WTC11 (cell line): ENCODE measurements around the gene OLFM1. TPM values are rescaled to one million over a fixed set of nuclear protein-coding genes. Genes with fewer than 3 reads are reported as not detected.
A peak's percentile ranks its signal among the peaks of the same experiment; 100 is the strongest.

Experiments
- ATF2 ChIP-seq: sonication (generic); formaldehyde crosslinking; IDR thresholded peaks from 2 replicates; pipeline ENCODE4 v1.8.1; 2022; ENCODE audit warnings: low read depth, missing genetic modification reagents, borderline replicate concordance
- ATF3 ChIP-seq: sonication (generic); formaldehyde crosslinking; conservative IDR thresholded peaks from 2 replicates; pipeline ENCODE4 v1.8.1; 2022; ENCODE audit warnings: mild to moderate bottlenecking, missing genetic modification reagents
- ELF4 ChIP-seq: sonication (generic); formaldehyde crosslinking; IDR thresholded peaks from 2 replicates; pipeline ENCODE4 v1.8.1; 2022; ENCODE audit warnings: low read depth, mild to moderate bottlenecking, moderate library complexity, missing genetic modification reagents
- EMX1 ChIP-seq: fragments of 250-450 bp; sonication (Bioruptor Pico); IDR thresholded peaks from 2 replicates; pipeline ENCODE4 v1.8.0; 2021; ENCODE audit warnings: mild to moderate bottlenecking
- ETV6 ChIP-seq: sonication (generic); formaldehyde crosslinking; IDR thresholded peaks from 2 replicates; pipeline ENCODE4 v1.8.1; 2022; ENCODE audit warnings: mild to moderate bottlenecking, missing genetic modification reagents
- FOXP1 ChIP-seq: sonication (generic); formaldehyde crosslinking; IDR thresholded peaks from 2 replicates; pipeline ENCODE4 v1.8.0; 2022; ENCODE audit warnings: missing genetic modification reagents, mild to moderate bottlenecking, moderate library complexity, borderline replicate concordance
- HMGXB4 ChIP-seq: sonication (generic); formaldehyde crosslinking; IDR thresholded peaks from 2 replicates; pipeline ENCODE4 v1.8.1; 2023; ENCODE audit warnings: mild to moderate bottlenecking, moderate library complexity, missing genetic modification reagents
- IRF1 ChIP-seq: sonication (generic); formaldehyde crosslinking; IDR thresholded peaks from 2 replicates; pipeline ENCODE4 v1.8.0; 2023; ENCODE audit warnings: missing genetic modification reagents
- IRF2 ChIP-seq: sonication (generic); formaldehyde crosslinking; IDR thresholded peaks from 2 replicates; pipeline ENCODE4 v1.8.0; 2022; ENCODE audit warnings: low read depth, missing genetic modification reagents, borderline replicate concordance
- JUN ChIP-seq: sonication (generic); formaldehyde crosslinking; IDR thresholded peaks from 2 replicates; pipeline ENCODE4 v1.8.0; 2023; ENCODE audit warnings: mild to moderate bottlenecking, missing genetic modification reagents
- KAT7 ChIP-seq: sonication (generic); formaldehyde crosslinking; IDR thresholded peaks from 2 replicates; pipeline ENCODE4 v1.8.1; 2023; ENCODE audit warnings: missing genetic modification reagents, mild to moderate bottlenecking, borderline replicate concordance
- NFATC4 ChIP-seq: fragments of 250-450 bp; sonication (Bioruptor Pico); IDR thresholded peaks from 2 replicates; pipeline ENCODE4 v1.9.0; 2021; ENCODE audit warnings: mild to moderate bottlenecking
- NFE2L1 ChIP-seq: sonication (generic); formaldehyde crosslinking; IDR thresholded peaks from 2 replicates; pipeline ENCODE4 v1.8.1; 2023; ENCODE audit warnings: missing genetic modification reagents
- NR3C1 ChIP-seq: sonication (generic); formaldehyde crosslinking; conservative IDR thresholded peaks from 2 replicates; pipeline ENCODE4 v1.8.1; 2023; ENCODE audit warnings: low read depth, mild to moderate bottlenecking, missing genetic modification reagents
- SP1 ChIP-seq: sonication (generic); formaldehyde crosslinking; conservative IDR thresholded peaks from 2 replicates; pipeline ENCODE4 v1.8.1; 2022; ENCODE audit warnings: missing genetic modification reagents
- STAT6 ChIP-seq: sonication (generic); formaldehyde crosslinking; conservative IDR thresholded peaks from 2 replicates; pipeline ENCODE4 v1.8.1; 2023; ENCODE audit warnings: mild to moderate bottlenecking, low read depth, missing genetic modification reagents, moderate library complexity
- TEAD1 ChIP-seq: sonication (generic); formaldehyde crosslinking; IDR thresholded peaks from 2 replicates; pipeline ENCODE4 v1.8.0; 2022; ENCODE audit warnings: mild to moderate bottlenecking, missing genetic modification reagents
- ZBTB21 ChIP-seq: sonication (generic); formaldehyde crosslinking; IDR thresholded peaks from 2 replicates; pipeline ENCODE4 v1.8.1; 2023; ENCODE audit warnings: mild to moderate bottlenecking, missing genetic modification reagents, borderline replicate concordance
- ZNF121 ChIP-seq: sonication (generic); formaldehyde crosslinking; IDR thresholded peaks from 2 replicates; pipeline ENCODE4 v1.8.0; 2023; ENCODE audit warnings: missing genetic modification reagents
- ZNF219 ChIP-seq: sonication (generic); formaldehyde crosslinking; IDR thresholded peaks from 2 replicates; pipeline ENCODE4 v1.8.0; 2023; ENCODE audit warnings: missing genetic modification reagents, mild to moderate bottlenecking, borderline replicate concordance
- ZNF423 ChIP-seq: fragments of 250-450 bp; sonication (Bioruptor Pico); IDR thresholded peaks from 2 replicates; pipeline ENCODE4 v2.1.2; 2022; ENCODE audit warnings: mild to moderate bottlenecking, moderate library complexity
- total RNA-seq: library from RNA; stranded (reverse); gene quantifications from 3 replicates; pipeline ENCODE4 v1.2.3, GENCODE V29; 2021
- TF ChIP-seq, protein P1 (sequence below): sonication (generic); formaldehyde crosslinking; IDR thresholded peaks from 2 replicates; pipeline ENCODE4 v1.8.1; 2023; ENCODE audit warnings: mild to moderate bottlenecking, missing genetic modification reagents, moderate library complexity
- TF ChIP-seq, protein P2 (sequence below): fragments of 250-450 bp; sonication (Bioruptor Pico); IDR thresholded peaks from 2 replicates; pipeline ENCODE4 v2.1.2; 2022; ENCODE audit warnings: mild to moderate bottlenecking, moderate library complexity
- TF ChIP-seq, protein P3 (sequence below): sonication (generic); formaldehyde crosslinking; IDR thresholded peaks from 2 replicates; pipeline ENCODE4 v1.8.1; 2022; ENCODE audit warnings: mild to moderate bottlenecking, missing genetic modification reagents, moderate library complexity, borderline replicate concordance

OLFM1 gene
- total RNA-seq, 1 experiment from 2014 or later: 37.6 TPM

DNA sequence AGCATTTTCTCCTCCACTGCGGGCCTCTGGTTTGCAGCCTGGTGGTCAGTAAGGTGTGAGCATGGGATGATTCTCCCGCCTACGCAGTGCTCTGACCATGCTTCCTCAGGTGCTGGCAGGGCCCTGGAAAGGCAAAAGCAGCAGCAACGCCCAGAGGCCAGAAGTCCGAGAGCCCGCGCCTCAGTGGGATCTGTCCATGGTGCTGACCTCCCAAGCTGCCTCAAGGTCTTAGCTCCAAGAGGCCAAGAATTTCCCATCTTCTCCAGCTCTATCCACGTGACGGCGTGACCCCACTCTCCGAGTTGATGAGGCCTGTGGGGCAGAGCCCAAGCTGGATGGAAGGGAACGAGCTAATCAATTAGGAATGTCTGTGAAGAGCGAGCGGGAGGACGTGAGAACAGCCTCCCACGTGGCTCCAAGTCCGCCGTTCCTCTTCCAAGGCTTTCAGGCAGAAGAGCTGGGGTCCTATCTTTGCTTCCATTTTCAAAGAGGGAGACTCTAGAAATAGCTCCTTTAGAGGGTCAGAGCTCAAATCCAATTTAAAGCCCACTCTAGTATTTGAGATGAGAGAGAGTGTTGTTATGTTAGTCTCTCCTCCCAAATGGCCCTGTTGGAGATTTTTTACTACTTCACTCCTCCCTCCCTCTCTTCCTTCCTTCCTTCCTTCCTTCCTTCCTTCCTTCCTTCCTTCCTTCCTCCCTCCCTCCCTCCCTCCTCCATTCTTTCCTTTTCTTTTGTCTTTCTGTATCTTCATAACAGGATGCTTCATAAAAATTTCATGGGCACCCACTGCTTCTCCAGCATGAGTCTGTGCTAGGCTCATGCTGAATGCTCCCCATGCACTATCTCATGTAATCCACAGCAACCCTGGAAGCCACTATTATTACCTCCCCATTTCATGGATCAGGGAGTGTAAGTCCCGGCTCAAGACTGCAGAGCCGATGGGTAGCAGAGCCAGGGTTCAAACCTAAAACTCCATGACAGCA lies 69.3 kb downstream of the OLFM1 start (continued):
- peak; percentile 72; the same call in 1 of the 2 replicates for TF ChIP-seq JUN (CRISPR knock-in tag)
- TF ChIP-seq NFATC4 (CRISPR knock-in tag): no peak
- peak; percentile 54; the same call in 1 of the 2 replicates for TF ChIP-seq IRF1
- TF ChIP-seq ZNF423 (CRISPR knock-in tag): no peak
- no peak for TF ChIP-seq IRF2 (CRISPR knock-in tag)
- peak; percentile 77; the same call in 1 of the 2 replicates for TF ChIP-seq ZBTB21 (CRISPR knock-in tag)
- TF ChIP-seq ATF2 (CRISPR knock-in tag): no peak
- TF ChIP-seq KAT7 (CRISPR knock-in tag): 0 out of 2 replicates have a peak, but pooled peaks have one; percentile 38
- TF ChIP-seq TEAD1: peak; percentile 91
- TF ChIP-seq ZNF121: 0 out of 2 replicates have a peak, but pooled peaks have one; percentile 7
- TF ChIP-seq HMGXB4 (CRISPR knock-in tag): no peak
- TF ChIP-seq, protein P1, sequence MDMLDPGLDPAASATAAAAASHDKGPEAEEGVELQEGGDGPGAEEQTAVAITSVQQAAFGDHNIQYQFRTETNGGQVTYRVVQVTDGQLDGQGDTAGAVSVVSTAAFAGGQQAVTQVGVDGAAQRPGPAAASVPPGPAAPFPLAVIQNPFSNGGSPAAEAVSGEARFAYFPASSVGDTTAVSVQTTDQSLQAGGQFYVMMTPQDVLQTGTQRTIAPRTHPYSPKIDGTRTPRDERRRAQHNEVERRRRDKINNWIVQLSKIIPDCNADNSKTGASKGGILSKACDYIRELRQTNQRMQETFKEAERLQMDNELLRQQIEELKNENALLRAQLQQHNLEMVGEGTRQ (CRISPR knock-in tag): peak; percentile 71
- no peak for TF ChIP-seq STAT6 (CRISPR knock-in tag)
- TF ChIP-seq FOXP1 (CRISPR knock-in tag): peak; percentile 94
- peak; percentile 93 for TF ChIP-seq NFE2L1 (CRISPR knock-in tag)
- 0 out of 2 replicates have a peak, but pooled peaks have one; percentile 21 for TF ChIP-seq SP1 (CRISPR knock-in tag)
- no peak for TF ChIP-seq EMX1 (CRISPR knock-in tag)
- TF ChIP-seq ELF4 (CRISPR knock-in tag): peak; percentile 32; the same call in 1 of the 2 replicates
- no peak; the same call in 1 of the 2 replicates for TF ChIP-seq ZNF219 (CRISPR knock-in tag)
- TF ChIP-seq, protein P2, sequence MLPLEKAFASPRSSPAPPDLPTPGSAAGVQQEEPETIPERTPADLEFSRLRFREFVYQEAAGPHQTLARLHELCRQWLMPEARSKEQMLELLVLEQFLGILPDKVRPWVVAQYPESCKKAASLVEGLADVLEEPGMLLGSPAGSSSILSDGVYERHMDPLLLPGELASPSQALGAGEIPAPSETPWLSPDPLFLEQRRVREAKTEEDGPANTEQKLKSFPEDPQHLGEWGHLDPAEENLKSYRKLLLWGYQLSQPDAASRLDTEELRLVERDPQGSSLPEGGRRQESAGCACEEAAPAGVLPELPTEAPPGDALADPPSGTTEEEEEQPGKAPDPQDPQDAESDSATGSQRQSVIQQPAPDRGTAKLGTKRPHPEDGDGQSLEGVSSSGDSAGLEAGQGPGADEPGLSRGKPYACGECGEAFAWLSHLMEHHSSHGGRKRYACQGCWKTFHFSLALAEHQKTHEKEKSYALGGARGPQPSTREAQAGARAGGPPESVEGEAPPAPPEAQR: no peak
- TF ChIP-seq ATF3: no peak
- TF ChIP-seq, protein P3, sequence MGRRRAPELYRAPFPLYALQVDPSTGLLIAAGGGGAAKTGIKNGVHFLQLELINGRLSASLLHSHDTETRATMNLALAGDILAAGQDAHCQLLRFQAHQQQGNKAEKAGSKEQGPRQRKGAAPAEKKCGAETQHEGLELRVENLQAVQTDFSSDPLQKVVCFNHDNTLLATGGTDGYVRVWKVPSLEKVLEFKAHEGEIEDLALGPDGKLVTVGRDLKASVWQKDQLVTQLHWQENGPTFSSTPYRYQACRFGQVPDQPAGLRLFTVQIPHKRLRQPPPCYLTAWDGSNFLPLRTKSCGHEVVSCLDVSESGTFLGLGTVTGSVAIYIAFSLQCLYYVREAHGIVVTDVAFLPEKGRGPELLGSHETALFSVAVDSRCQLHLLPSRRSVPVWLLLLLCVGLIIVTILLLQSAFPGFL (CRISPR knock-in tag): peak; percentile 18; the same call in 1 of the 2 replicates
- TF ChIP-seq NR3C1 (CRISPR knock-in tag): no peak
- TF ChIP-seq ETV6 (CRISPR knock-in tag): peak; percentile 93
